Measurements from ENCODE around the gene PPP1R18.

DNA sequence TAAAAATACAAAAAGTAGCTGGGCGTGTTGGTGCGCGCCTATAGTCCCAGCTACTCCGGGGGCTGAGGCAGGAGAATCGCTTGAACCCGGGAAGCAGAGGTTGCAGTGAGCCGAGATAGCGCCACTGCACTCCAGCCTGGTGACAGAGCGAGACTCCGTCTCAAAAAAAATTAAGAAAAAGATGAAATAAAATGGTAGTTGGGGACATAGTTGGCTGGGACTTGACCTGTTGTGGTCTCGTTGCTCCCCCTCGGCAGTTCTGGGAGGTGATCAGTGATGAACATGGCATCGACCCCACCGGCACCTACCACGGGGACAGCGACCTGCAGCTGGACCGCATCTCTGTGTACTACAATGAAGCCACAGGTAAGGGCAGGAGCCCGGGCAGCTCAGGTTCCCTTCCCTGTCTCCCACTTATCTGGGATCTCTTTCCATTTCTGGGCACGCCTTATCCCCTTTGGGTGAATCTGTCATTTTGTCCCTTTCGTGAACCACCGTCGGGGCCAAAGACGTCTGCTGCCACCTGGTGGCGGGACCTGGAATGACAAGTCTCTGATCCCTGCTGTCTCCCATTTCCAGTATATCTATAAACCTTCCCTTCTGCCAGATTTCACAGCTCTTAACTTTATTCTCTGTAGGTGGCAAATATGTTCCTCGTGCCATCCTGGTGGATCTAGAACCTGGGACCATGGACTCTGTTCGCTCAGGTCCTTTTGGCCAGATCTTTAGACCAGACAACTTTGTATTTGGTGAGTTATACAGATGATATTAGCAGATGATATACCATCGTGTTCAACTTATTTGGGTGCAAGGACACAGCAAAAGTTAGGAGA, 36.1 kb upstream of the PPP1R18 start:
- TF ChIP-seq CTCF (IDR thresholded peaks at IDR 0.05; ENCODE audit: poor library complexity) (peak; percentile 94), EZH2phosphoT487 (IDR thresholded peaks at IDR 0.05; ENCODE audit: low read depth, severe bottlenecking, unreplicated experiment) (no peak)

Data from hepatocyte (in vitro differentiated cells).